Measurements from ENCODE around the gene CACHD1. TPM values are rescaled to one million over a fixed set of nuclear protein-coding genes. Genes with fewer than 3 reads are reported as not detected.

CACHD1 gene
- polyA plus RNA-seq, 1 donor from 2014 or later = 12.7 TPM

GRCh38 chr1:64522740-64523139 is 52.8 kb downstream of the CACHD1 start:
- Histone ChIP-seq H3K27me3 (ENCODE audit: insufficient read depth, low read depth, low read length) (no peaks in the 10 kb centered on the region), H3K27ac (ENCODE audit: low read length) (no peak overlapping the region), H3K79me2 (replicated peaks; ENCODE audit: insufficient read depth, low read length) (peaks cover 11% of the 10 kb centered on the region), H3K36me3 (ENCODE audit: insufficient read depth, low read length) (no peaks in the 10 kb centered on the region), H4K20me1 (ENCODE audit: insufficient read depth) (no peaks in the 10 kb centered on the region), H3K4me3 (ENCODE audit: low read length) (no peak overlapping the region), H3K4me2 (ENCODE audit: low read length) (no peak overlapping the region), H3K9ac (ENCODE audit: low read length) (no peak overlapping the region), H3K9me2 (ENCODE audit: insufficient read depth, low read length) (no peaks in the 10 kb centered on the region), H3F3A (ENCODE audit: insufficient read depth, low read length, poor library complexity, severe bottlenecking) (no peaks in the 10 kb centered on the region), H2AFZ (ENCODE audit: low read depth, low read length) (no peak overlapping the region), H3K9me3 (ENCODE audit: low read length) (no peaks in the 10 kb centered on the region)
- TF ChIP-seq, protein P1, sequence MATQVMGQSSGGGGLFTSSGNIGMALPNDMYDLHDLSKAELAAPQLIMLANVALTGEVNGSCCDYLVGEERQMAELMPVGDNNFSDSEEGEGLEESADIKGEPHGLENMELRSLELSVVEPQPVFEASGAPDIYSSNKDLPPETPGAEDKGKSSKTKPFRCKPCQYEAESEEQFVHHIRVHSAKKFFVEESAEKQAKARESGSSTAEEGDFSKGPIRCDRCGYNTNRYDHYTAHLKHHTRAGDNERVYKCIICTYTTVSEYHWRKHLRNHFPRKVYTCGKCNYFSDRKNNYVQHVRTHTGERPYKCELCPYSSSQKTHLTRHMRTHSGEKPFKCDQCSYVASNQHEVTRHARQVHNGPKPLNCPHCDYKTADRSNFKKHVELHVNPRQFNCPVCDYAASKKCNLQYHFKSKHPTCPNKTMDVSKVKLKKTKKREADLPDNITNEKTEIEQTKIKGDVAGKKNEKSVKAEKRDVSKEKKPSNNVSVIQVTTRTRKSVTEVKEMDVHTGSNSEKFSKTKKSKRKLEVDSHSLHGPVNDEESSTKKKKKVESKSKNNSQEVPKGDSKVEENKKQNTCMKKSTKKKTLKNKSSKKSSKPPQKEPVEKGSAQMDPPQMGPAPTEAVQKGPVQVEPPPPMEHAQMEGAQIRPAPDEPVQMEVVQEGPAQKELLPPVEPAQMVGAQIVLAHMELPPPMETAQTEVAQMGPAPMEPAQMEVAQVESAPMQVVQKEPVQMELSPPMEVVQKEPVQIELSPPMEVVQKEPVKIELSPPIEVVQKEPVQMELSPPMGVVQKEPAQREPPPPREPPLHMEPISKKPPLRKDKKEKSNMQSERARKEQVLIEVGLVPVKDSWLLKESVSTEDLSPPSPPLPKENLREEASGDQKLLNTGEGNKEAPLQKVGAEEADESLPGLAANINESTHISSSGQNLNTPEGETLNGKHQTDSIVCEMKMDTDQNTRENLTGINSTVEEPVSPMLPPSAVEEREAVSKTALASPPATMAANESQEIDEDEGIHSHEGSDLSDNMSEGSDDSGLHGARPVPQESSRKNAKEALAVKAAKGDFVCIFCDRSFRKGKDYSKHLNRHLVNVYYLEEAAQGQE (IDR thresholded peaks at IDR 0.05; ENCODE audit: borderline replicate concordance) = no peak
- TF ChIP-seq MXI1 (conservative IDR thresholded peaks at IDR 0.05; ENCODE audit: poor library complexity, severe bottlenecking) (no peak), EP300 (conservative IDR thresholded peaks at IDR 0.05; ENCODE audit: poor library complexity, severe bottlenecking) (no peak), RAD21 (conservative IDR thresholded peaks at IDR 0.05) (no peak)
- TF ChIP-seq, protein P2, sequence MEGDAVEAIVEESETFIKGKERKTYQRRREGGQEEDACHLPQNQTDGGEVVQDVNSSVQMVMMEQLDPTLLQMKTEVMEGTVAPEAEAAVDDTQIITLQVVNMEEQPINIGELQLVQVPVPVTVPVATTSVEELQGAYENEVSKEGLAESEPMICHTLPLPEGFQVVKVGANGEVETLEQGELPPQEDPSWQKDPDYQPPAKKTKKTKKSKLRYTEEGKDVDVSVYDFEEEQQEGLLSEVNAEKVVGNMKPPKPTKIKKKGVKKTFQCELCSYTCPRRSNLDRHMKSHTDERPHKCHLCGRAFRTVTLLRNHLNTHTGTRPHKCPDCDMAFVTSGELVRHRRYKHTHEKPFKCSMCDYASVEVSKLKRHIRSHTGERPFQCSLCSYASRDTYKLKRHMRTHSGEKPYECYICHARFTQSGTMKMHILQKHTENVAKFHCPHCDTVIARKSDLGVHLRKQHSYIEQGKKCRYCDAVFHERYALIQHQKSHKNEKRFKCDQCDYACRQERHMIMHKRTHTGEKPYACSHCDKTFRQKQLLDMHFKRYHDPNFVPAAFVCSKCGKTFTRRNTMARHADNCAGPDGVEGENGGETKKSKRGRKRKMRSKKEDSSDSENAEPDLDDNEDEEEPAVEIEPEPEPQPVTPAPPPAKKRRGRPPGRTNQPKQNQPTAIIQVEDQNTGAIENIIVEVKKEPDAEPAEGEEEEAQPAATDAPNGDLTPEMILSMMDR (IDR thresholded peaks at IDR 0.05; ENCODE audit: poor library complexity, severe bottlenecking) = no peak

- Histone ChIP-seq H3K9me3 (ENCODE audit: low read length) (no peaks in the 10 kb centered on the region), H3K79me2 (replicated peaks; ENCODE audit: insufficient read depth, low read length) (peaks cover 20% of the 10 kb centered on the region), H3K27me3 (ENCODE audit: insufficient read depth, low read depth, low read length) (no peaks in the 10 kb centered on the region), H3K27ac (ENCODE audit: low read length) (no peak overlapping the region), H3K4me3 (ENCODE audit: low read length) (no peak overlapping the region), H3K36me3 (ENCODE audit: insufficient read depth, low read length) (no peaks in the 10 kb centered on the region), H3K9ac (ENCODE audit: low read length) (no peak overlapping the region), H3K4me2 (ENCODE audit: low read length) (no peak overlapping the region), H2AFZ (ENCODE audit: low read depth, low read length) (no peak overlapping the region), H3K9me2 (ENCODE audit: insufficient read depth, low read length) (no peaks in the 10 kb centered on the region), H4K20me1 (ENCODE audit: insufficient read depth) (no peaks in the 10 kb centered on the region), H3F3A (ENCODE audit: insufficient read depth, low read length, poor library complexity, severe bottlenecking) (no peaks in the 10 kb centered on the region)
- no peak for TF ChIP-seq TAF1 (IDR thresholded peaks at IDR 0.05; ENCODE audit: low read depth)
- no peak for TF ChIP-seq POLR2AphosphoS5 (IDR thresholded peaks at IDR 0.05)
- TF ChIP-seq RAD21 (conservative IDR thresholded peaks at IDR 0.05) = no peak
- TF ChIP-seq EP300 (conservative IDR thresholded peaks at IDR 0.05; ENCODE audit: poor library complexity, severe bottlenecking) = no peak
- no peak for TF ChIP-seq SMC3 (conservative IDR thresholded peaks at IDR 0.05; ENCODE audit: poor library complexity)
- TF ChIP-seq EZH2 (IDR thresholded peaks at IDR 0.05; ENCODE audit: borderline replicate concordance, insufficient read depth, low read length, poor library complexity, severe bottlenecking) = no peak
- TF ChIP-seq, protein P1 (IDR thresholded peaks at IDR 0.05; ENCODE audit: borderline replicate concordance) = no peak
- no peak for TF ChIP-seq MXI1 (conservative IDR thresholded peaks at IDR 0.05; ENCODE audit: poor library complexity, severe bottlenecking)
- TF ChIP-seq, protein P2 (IDR thresholded peaks at IDR 0.05; ENCODE audit: poor library complexity, severe bottlenecking) = no peak
Observed at GRCh38 chr1:64523413-64524337, 53.7 kb downstream of the CACHD1 start.

Measured in neural cell (in vitro differentiated cells).